ENCODE measurements around the gene TBC1D32.
A peak's percentile ranks its signal among the peaks of the same experiment; 100 is the strongest.
"Not testable (repeated sequence)": the region's sequence is repeated elsewhere in the genome, so short reads cannot be mapped to it uniquely, and the experiment has no call there.

Gene TBC1D32, protein sequence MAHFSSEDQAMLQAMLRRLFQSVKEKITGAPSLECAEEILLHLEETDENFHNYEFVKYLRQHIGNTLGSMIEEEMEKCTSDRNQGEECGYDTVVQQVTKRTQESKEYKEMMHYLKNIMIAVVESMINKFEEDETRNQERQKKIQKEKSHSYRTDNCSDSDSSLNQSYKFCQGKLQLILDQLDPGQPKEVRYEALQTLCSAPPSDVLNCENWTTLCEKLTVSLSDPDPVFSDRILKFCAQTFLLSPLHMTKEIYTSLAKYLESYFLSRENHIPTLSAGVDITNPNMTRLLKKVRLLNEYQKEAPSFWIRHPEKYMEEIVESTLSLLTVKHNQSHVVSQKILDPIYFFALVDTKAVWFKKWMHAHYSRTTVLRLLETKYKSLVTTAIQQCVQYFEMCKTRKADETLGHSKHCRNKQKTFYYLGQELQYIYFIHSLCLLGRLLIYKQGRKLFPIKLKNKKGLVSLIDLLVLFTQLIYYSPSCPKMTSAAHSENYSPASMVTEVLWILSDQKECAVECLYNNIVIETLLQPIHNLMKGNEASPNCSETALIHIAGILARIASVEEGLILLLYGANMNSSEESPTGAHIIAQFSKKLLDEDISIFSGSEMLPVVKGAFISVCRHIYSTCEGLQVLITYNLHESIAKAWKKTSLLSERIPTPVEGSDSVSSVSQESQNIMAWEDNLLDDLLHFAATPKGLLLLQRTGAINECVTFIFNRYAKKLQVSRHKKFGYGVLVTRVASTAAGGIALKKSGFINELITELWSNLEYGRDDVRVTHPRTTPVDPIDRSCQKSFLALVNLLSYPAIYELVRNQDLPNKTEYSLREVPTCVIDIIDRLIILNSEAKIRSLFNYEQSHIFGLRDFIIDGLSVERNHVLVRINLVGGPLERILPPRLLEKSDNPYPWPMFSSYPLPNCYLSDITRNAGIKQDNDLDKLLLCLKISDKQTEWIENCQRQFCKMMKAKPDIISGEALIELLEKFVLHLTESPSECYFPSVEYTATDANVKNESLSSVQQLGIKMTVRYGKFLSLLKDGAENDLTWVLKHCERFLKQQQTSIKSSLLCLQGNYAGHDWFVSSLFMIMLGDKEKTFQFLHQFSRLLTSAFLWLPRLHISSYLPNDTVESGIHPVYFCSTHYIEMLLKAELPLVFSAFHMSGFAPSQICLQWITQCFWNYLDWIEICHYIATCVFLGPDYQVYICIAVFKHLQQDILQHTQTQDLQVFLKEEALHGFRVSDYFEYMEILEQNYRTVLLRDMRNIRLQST

DNA sequence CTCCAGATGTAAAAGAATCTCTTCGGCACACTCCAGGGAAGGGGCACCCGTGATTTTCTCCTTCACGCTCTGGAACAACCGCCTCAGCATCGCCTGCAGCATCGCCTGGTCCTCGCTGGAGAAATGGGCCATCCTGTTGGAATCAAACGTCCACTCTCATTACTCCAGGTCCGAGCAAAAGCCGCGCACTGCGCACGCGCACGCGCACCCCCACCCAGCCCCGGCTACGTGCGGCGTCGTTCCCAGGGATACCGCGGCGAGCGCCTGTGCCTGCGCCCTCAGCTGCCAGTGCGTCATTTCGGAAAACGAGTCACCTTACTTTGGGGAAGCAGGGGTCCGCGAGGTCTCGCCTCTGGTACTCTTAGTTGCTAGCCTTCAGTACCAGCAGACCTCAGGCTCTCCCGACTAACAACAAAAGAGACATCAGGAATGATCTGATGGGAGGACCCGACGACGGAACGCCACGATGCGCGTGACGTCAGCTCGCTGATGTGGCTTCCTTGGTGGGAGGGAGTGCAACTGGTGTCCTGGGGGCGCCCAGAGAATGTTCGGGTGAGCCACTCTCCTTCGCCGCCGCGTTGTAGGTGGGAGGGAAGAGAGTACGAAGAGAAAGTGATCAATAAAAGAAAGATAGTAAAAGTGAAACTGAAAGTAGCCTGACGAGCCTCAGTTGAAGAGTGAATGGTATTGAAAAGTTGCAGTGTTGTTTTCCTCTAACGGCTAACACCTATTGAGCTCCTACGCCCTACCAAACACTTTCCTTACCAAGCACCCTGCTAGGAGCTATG lies at the start of gene TBC1D32:
TSS of gene TBC1D32 (minus strand) at position 182 of the 788 bp plus-strand sequence. CDS start at position 132, 50 bp downstream.
- DNase-seq, result peak; percentile 92

- DNase-seq, result no peak
Measured at GRCh38 chr6:121383478-121383877, 49.2 kb upstream of the TBC1D32 start.

- DNase-seq, result peak; percentile 74
Measured at GRCh38 chr6:121382467-121383121, 48.3 kb upstream of the TBC1D32 start.

DNA sequence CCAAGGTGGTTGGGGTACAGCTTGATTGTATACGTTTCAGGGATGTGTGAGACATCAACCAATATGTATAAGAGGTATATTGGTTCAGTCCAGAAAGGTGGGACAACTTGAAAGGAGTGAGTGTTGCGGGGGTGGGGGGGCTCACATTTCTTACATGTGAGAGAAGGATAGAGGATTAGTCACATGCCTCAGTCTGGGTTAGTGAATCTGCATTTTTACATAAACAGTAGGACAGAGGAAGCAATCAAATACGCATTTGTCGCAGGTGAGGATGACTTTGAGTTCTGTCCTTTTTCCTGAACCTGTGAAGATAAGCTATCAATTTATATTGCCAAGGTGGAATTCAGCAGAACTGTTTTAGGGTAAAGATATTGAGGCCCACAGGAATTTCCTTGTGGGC lies 42.1 kb upstream of the TBC1D32 start:
- no peak for DNase-seq

- DNase-seq, result not testable (repeated sequence)
Measured at GRCh38 chr6:121374219-121374618, 39.9 kb upstream of the TBC1D32 start.

GRCh38 chr6:121365536-121366521 lies 31.5 kb upstream of the TBC1D32 start:
- no peak for DNase-seq

GRCh38 chr6:121356575-121356974 lies 22.3 kb upstream of the TBC1D32 start:
- DNase-seq, result no peak

DNA sequence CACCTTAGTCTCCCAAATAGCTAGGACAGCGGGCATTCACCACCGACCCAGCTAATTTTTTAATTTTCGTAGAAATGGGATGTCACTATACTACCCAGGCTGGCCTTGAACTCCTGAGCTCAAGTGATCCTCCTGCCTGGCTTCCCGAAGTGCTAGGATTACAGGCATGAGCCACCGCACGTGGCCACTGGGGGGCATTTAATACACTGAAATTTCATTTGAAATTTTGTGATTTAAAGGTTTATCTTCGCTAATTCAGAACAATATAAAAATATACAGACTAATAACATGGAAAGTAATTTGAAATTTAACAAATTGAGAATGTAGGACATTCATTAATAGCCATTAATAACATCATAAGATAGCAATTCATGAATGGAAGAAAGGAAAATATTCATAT lies 20.5 kb upstream of the TBC1D32 start:
- DNase-seq, result no peak

DNA sequence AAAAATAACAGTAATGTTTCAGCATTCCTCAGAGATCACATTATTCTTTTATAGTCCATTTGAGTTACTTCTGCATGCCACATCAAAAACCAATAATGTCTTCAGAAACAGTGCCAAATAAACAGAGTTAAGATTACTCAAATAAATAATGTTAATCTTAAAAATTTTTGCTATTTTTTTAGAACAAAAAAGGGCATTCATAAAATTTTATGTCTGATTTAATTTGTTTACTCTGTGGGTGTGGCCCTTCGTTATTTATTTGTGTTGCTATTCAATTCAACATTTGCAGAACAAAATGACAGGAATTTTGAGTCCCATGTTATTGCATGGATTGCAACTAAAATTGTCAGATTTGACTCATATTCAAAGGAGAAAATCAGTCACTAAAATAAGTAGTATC lies 18.7 kb upstream of the TBC1D32 start:
- DNase-seq, result no peak

- DNase-seq, result no peak
Measured at GRCh38 chr6:121351916-121352315, 17.6 kb upstream of the TBC1D32 start.

DNA sequence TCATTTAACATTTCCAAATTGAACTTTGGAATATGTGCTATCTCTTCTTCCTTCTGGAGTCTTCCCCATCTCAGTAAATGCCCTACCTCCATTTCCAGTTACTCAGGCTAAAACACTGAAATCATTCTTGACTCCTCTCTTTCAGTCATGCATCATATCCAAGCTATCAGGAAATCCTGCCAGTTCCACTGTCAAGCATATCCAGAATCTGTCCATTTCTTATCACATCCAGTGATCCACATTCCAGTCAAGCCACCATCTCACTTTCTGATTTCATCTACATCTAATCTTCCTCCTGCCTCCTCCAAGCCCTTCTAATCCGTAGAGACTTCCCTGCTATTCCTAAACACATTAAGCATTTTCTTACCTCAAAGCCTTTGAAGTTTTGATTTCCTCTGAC lies 15.3 kb upstream of the TBC1D32 start:
- no peak for DNase-seq

DNA sequence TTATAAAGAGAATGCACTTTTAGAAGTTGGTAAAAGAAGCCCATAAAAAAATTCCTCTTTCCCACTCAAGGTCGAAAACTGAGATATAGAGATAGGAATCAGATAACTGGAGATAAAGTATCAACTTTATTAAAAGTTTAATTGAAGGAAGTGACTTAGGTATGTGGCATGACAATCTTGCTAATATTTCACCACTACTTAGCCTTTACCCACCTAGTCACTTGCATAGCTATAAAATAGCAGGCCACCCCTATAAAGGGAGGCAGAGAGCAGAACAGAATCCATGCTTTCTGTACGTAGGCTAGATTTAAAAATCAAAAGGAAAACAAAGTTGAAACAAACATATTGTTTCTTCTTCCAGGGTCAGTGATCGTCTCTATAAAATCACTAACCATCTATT lies 13.2 kb upstream of the TBC1D32 start:
- DNase-seq, result no peak

GRCh38 chr6:121344539-121344938 lies 10.3 kb upstream of the TBC1D32 start:
- no peak for DNase-seq

GRCh38 chr6:121339639-121340226 lies 5.5 kb upstream of the TBC1D32 start:
- no peak for DNase-seq

DNA sequence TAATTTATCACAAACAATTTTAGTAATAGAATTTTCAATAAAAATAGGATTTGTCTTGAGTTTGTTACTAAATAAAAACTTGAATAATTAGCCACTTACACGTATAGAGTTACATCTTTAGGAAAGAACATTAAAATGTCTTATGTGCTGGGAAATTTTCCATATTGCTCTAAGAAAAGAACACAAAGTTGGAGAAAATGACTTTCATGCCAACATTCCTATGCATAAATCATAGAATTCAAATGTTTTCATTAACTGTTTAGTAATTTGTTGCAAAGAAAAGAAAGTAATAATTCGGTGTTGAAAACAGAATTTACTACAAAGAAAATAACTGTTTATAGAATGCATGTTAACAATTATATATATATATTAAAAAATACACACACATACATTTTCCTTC lies 4.7 kb upstream of the TBC1D32 start:
- DNase-seq, result no peak

DNA sequence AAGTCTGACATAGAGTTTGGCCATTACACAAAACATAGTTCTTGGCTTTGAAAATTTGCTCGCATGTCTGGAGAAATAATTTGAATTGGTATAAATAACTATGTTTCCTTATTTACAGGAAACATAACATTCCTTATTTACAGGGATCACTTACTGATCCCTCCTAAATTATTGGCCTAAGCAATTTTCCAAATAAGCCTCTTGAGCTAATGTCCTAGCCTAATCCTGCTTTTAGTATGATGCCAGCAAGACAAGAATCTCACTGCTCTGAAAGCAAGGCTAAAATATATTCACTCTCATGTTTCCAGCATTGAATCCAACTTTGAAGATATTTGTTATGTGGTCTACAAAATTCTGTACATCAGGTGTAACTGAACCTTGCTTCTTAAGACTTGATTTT lies 4.1 kb upstream of the TBC1D32 start:
- no peak for DNase-seq

- no peak for DNase-seq
Measured at GRCh38 chr6:121335087-121336008, 1.1 kb upstream of the TBC1D32 start.

- DNase-seq, result not testable (repeated sequence)
Measured at GRCh38 chr6:121333694-121334093, 586 bp downstream of the TBC1D32 start.

DNA sequence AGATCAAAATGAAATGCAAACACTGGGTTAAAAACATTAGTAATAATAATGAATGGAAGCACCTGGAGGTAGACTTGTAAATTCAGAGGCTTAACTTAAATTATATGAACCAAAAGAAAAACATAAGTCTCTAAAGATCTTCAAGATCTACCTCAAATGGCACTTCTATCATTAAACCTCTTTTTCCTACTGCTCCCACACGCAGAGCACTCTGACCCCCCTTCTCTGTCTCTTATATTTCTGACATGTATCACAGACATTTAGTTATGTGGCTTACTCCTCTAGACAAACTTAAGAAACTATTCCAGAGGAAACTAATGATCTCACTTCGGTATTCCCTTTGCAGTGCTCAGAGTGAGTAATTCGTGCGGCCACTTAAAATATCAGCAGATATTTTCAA lies 1.1 kb downstream of the TBC1D32 start:
- DNase-seq, result no peak

Data from NCI-H1105 treated with DMSO at 0.1 percent for 48 hours (cell line).